Bronchial smooth muscle cell (primary cell): ENCODE measurements around the gene HTD2. TPM values are rescaled to one million over a fixed set of nuclear protein-coding genes. Genes with fewer than 3 reads are reported as not detected.

Experiments
- total RNA-seq: library from RNA; depleted of rRNA; stranded (reverse); fragments of >200 nt; gene quantifications from 2 replicates; pipeline ENCODE4 v1.2.1, GENCODE V29; 2014

Gene HTD2
- 5.0 and 6.4 TPM in 2 replicates for total RNA-seq

GRCh38 chr3:58305882-58306711 is at the start of gene HTD2, which contains the start of gene RPP14:
Gene HTD2, plus strand, starts transcription at chr3:58306520. Its CDS starts 11,094 bp downstream, at chr3:58317614.
Gene RPP14, plus strand, starts transcription at chr3:58306245. Its CDS starts 4,085 bp downstream, at chr3:58310330.

DNA sequence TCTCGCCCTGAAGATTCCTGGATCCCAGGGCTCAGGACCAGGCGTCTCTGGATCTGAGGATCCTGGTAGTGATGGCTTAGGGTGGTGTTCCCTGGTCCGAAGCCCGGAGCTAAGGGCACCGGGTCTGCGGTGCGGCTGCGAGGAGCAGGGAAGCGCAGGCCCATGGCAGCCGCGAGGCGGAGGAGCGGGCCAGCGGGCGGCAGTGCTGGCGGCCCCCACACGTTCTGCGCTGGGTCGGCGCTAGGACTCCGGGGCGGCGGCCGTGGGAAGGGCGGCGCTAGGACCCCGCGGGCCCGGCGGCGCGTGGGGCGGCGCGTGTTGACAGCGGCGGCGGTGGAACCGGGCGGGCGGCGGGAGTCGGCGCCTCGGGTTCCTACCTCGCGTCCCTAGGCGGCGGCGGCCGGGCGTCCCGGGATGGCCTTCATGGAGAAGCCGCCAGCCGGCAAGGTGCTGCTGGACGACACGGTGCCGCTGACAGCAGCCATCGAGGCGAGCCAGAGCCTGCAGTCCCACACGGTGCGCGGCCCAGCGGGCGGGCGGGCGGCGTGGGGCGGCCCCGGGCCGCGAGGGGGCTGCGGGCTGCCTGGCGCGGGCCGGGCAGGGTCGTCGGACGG is 26.4 kb downstream of the HTD2 start, which contains the start of gene PXK:
PXK (plus strand) TSS at position 318 of the 614 bp plus-strand sequence; CDS start at position 415, 97 bp downstream.

Other genes with a start within 250 kb of the HTD2 start
- gene DNASE1L3, start 95.5 kb upstream of the HTD2 start, total RNA-seq, result not detected in 2 replicates
- gene ABHD6, start 68.7 kb upstream of the HTD2 start, total RNA-seq, result 3.7 and 4.7 TPM in 2 replicates
- 9.1 and 9.5 TPM in 2 replicates for gene RPP14, start 275 bp upstream of the HTD2 start, total RNA-seq
- 41.0 and 47.9 TPM in 2 replicates for gene PXK, start 26.4 kb downstream of the HTD2 start, total RNA-seq
- gene PDHB, start 127.3 kb downstream of the HTD2 start, total RNA-seq, result 49.2 and 82.1 TPM in 2 replicates
- gene KCTD6, start 185.6 kb downstream of the HTD2 start, total RNA-seq, result 5.1 and 8.0 TPM in 2 replicates
- gene ACOX2, start 230.7 kb downstream of the HTD2 start, total RNA-seq, result 28.2 and 30.4 TPM in 2 replicates